Ovary (tissue), 9 donors: ENCODE measurements around the gene PLPP6. TPM values are rescaled to one million over a fixed set of nuclear protein-coding genes. Genes with fewer than 3 reads are reported as not detected.

Experiments used
- DNase-seq, 5 donors: peaks; one replicate each; pipeline ENCODE4 v3.0.0-alpha.2; 2019 to 2020
- H3K27ac ChIP-seq, 2 donors: fragments of 200-600 bp; one replicate each; pipeline versions ENCODE4 v1.5.1 to v1.8.0; 2019 to 2022
- H3K27me3 ChIP-seq: fragments of 200-600 bp; one replicate; pipeline ENCODE4 v1.8.0; 2022
- H3K36me3 ChIP-seq: fragments of 200-600 bp; sonication (generic); one replicate; pipeline ENCODE4 v1.5.1; 2019
- H3K4me1 ChIP-seq: one replicate; pipeline ENCODE4 v1.8.1; 2013; ENCODE audit warnings: mild to moderate bottlenecking, moderate library complexity; ENCODE audit not compliant: insufficient read depth
- H3K4me3 ChIP-seq: fragments of 200-600 bp; sonication (generic); one replicate; pipeline ENCODE4 v1.5.1; 2017
- H3K9me3 ChIP-seq, 2 donors: fragments of 200-600 bp in 1 of 2; sonication (generic) in 1 of 2; one replicate each; pipeline versions ENCODE4 v1.5.1 to v1.8.1; 2013 to 2019; ENCODE audit warnings: mild to moderate bottlenecking in 1 of 2, moderate library complexity in 1 of 2
- EP300 ChIP-seq: sonication (generic); formaldehyde crosslinking; IDR thresholded peaks from one replicate; pipeline ENCODE4 v1.6.1; 2017; ENCODE audit warnings: antibody characterized with exemption
- POLR2A ChIP-seq: fragments of 450-650 bp; IDR thresholded peaks from one replicate; pipeline ENCODE4 v1.6.1; 2017; ENCODE audit warnings: antibody characterized with exemption, mild to moderate bottlenecking, moderate library complexity
- WGBS, 3 donors: extraction: QIAGEN DNeasy Blood & Tissue Kit in 1 of 3; methylation state at CpG; one replicate each; pipeline versions ENCODE4 v1.1.5 to v1.1.7; 2013 to 2017; 5-methylcytosine and 5-hydroxymethylcytosine counted together
- intact Hi-C, 4 donors: fragments of 100-400 bp; cut with DNase I; formaldehyde crosslinking; loops; one replicate each; pipeline versions ENCODE4 v1.11.0 to v1.15.1; 2022 to 2023
- polyA plus RNA-seq, 2 donors: library from polyadenylated mRNA; stranded (reverse); fragments of 200-250 nt in 1 of 2; fragments of 350-450 nt in 1 of 2; fragmentation: Illumina TruSeq in 1 of 2; extraction: RNeasy Lipid Tissue Mini Kit (QIAGEN cat#74804) in 1 of 2; gene quantifications; one replicate each; pipeline ENCODE4 v1.2.3, GENCODE V29; 2013 to 2014
- total RNA-seq, 7 donors: library from RNA; depleted of rRNA in 2 of 7; stranded (reverse); fragments of >200 nt in 2 of 7; fragmentation: NEBNext Ultra II Directional in 3 of 7; extraction: Animal tissue kit (Norgen Biotek cat#: 25700) in 3 of 7; gene quantifications; one replicate each; pipeline versions ENCODE4 v1.1.0 to v1.2.4, GENCODE V29; 2016 to 2023
- TF ChIP-seq, protein P1 (sequence below), 3 donors: fragments of 450-650 bp in 2 of 3; fragments of 200-600 bp in 1 of 3; IDR thresholded peaks; one replicate each; pipeline versions ENCODE4 v1.5.1 to v1.8.0; 2016 to 2022; ENCODE audit warnings: antibody characterized with exemption in 3 of 3, mild to moderate bottlenecking in 1 of 3
- donor health status: DM: no; HTN: no; CAD: no; lungs with moderate emphysema.
- donor health status: DM: no; HTN: no; CAD: no.
- donor health status: Bipolar disorder and iron deficiency.
- donor health status: DM: yes; HTN: yes; CAD: no.
- donor health status: DM: no; HTN: no; CAD: no.
- donor health status: DM: yes; HTN: yes; CAD: no.

Gene PLPP6
- total and polyA plus RNA-seq, 9 donors: 4.6 to 10.0 (median 5.3) TPM

DNA sequence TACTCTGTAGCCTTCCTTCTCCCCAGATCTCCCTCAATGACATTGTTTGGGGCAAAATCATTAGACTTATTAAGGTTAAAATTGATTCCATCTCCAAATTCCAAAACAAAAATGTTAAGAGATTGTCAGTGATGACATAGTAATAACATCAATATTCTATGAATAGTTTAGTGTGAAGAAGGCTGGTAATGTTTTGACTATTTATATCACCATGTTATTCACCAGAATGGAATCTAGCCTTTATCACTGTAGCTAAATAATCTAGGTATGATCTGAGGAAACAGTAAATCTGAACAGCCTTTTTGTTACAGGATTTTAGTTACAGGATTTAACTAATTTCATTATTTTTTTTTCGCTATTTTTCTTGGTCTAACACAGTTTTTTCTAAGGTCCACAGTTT lies 929 bp upstream of the PLPP6 start:
- no peak for DNase-seq
- Histone ChIP-seq H3K9me3 (no peaks in the 10 kb centered on the region), H3K4me1 (peaks cover 6% of the 10 kb centered on the region), H3K27ac (no peak overlapping the region), H3K4me3 (no peak overlapping the region), H3K27me3 (no peaks in the 10 kb centered on the region), H3K36me3 (no peaks in the 10 kb centered on the region)
- intact Hi-C loops: loop anchor here (10.0 kb wide), 3 partner anchors 84 to 964 kb away; partner anchors contain the start of genes AK3 (in 2 of the 4) and RIC1 (in 1 of the 4)
- TF ChIP-seq, protein P1, sequence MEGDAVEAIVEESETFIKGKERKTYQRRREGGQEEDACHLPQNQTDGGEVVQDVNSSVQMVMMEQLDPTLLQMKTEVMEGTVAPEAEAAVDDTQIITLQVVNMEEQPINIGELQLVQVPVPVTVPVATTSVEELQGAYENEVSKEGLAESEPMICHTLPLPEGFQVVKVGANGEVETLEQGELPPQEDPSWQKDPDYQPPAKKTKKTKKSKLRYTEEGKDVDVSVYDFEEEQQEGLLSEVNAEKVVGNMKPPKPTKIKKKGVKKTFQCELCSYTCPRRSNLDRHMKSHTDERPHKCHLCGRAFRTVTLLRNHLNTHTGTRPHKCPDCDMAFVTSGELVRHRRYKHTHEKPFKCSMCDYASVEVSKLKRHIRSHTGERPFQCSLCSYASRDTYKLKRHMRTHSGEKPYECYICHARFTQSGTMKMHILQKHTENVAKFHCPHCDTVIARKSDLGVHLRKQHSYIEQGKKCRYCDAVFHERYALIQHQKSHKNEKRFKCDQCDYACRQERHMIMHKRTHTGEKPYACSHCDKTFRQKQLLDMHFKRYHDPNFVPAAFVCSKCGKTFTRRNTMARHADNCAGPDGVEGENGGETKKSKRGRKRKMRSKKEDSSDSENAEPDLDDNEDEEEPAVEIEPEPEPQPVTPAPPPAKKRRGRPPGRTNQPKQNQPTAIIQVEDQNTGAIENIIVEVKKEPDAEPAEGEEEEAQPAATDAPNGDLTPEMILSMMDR (IDR thresholded peaks at IDR 0.05): no peak
- TF ChIP-seq POLR2A (no peak), EP300 (no peak)
- 63 to 68% (median 67%) methylated on average over 1 of the region's 1 CpG for WGBS, 3 donors

DNA sequence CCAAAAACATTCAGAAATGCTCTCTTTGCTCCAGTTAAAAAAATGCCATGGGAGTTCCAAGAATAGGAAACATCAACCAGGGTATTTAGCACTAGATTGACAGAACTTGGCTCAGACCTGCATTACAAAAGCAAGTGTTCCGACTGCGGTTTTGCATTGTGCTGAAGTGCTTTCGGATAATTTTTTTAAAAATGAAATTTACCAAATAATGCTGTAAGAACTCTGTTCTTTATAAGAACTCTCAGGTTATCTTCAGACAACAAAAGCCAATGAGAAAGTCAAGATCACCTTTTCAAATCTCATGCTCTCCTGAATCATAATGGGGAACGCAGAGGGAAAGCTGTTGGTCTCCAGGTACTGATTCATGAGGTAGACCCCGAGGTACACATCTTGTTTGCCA lies 483 bp upstream of the PLPP6 start:
- H3K9me3 ChIP-seq: no peaks in the 10 kb centered on the region
- no peaks in the 10 kb centered on the region for H3K27me3 ChIP-seq
- H3K36me3 ChIP-seq: no peaks in the 10 kb centered on the region
- TF ChIP-seq POLR2A (no peak), EP300 (no peak)
- TF ChIP-seq, protein P1 (IDR thresholded peaks at IDR 0.05): no peak
- H3K4me3 ChIP-seq: peak overlapping the region; percentile 84
- intact Hi-C loops: loop anchor here (2.0 to 10.0 kb wide), 4 partner anchors 79 to 963 kb away; partner anchors contain the start of genes AK3 (in 3 of the 4) and RIC1 (in 1 of the 4)
- DNase-seq: no peak
- H3K4me1 ChIP-seq: peaks cover 6% of the 10 kb centered on the region
- H3K27ac ChIP-seq: no peak overlapping the region
- 2 to 6% (median 4%) methylated on average over 5 of the region's 5 CpGs for WGBS, 3 donors

DNA sequence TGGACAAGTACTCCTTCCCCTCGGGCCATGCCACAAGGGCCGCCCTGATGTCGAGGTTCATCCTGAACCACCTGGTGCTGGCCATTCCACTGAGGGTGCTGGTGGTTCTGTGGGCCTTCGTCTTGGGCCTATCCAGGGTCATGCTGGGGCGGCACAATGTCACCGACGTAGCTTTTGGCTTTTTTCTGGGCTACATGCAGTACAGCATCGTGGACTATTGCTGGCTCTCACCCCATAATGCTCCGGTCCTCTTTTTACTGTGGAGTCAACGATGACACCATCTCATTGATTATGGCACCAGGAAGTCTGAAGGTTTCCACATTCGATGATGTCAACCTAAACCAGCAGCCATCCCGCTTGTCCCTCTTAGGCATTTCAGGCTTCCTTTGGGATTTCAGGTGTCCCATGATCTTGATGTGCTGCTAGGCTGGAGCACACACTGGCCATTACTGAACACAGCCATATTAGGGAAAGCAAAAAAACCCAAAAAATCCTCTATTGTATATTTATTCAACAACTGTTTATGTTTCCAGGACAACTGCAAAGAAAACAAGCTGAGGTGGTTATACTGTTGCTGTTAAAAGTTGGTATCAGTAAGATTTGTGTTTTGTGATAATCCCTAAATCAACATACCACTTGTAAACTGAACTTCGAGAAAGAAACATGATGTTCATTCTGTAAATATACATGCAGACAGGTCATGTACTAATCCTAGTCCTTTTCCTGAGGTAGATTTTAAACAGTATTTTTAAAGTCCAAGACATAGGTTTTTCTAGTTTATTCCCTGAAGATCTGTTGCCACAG lies 1.1 kb downstream of the PLPP6 start:
- H3K4me1 ChIP-seq: peaks cover 6% of the 10 kb centered on the region
- DNase-seq: no peak

DNA sequence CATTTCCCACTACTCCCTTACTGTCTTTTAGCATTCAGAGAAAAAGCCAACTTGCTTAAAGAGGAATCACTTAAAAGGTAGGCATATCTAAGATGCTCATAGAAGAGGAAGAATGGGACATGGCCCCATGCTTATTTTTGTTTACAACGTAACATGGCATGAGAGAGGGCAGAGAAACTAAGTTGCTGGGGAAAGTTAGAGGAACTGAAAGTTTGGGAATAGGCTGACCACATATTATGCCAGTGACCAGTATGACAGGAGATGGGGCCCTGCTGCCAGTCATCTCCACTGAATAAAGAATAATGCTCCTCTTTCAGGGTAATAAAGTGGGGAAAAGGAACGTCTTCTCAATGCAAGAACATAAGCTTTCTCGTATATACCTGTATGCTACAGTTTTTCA lies 1.9 kb downstream of the PLPP6 start:
- Histone ChIP-seq H3K27ac (no peak overlapping the region), H3K4me3 (no peak overlapping the region), H3K27me3 (no peaks in the 10 kb centered on the region), H3K9me3 (no peaks in the 10 kb centered on the region), H3K4me1 (peaks cover 6% of the 10 kb centered on the region), H3K36me3 (no peaks in the 10 kb centered on the region)
- 84 to 95% (median 93%) methylated on average over 3 of the region's 3 CpGs for WGBS, 3 donors
- intact Hi-C loops: loop anchor here (2.0 to 10.0 kb wide), 4 partner anchors 77 to 961 kb away; partner anchors contain the start of genes AK3 (in 3 of the 4) and RIC1 (in 1 of the 4)
- TF ChIP-seq EP300 (no peak), POLR2A (no peak)
- TF ChIP-seq, protein P1 (IDR thresholded peaks at IDR 0.05): no peak
- DNase-seq: no peak

More for the DNA sequence above, 1.1 kb downstream of the PLPP6 start:
- H3K36me3 ChIP-seq: no peaks in the 10 kb centered on the region
- intact Hi-C loops: loop anchor here (2.0 to 10.0 kb wide), 4 partner anchors 78 to 962 kb away; partner anchors contain the start of genes AK3 (in 3 of the 4) and RIC1 (in 1 of the 4)
- peak overlapping the region; percentile 15 to 49 for H3K27ac ChIP-seq
- 65 to 72% (median 70%) methylated on average over 13 of the region's 13 CpGs for WGBS, 3 donors
- H3K4me3 ChIP-seq: peak overlapping the region; percentile 84
- H3K9me3 ChIP-seq: no peaks in the 10 kb centered on the region
- TF ChIP-seq POLR2A (no peak), EP300 (no peak)
- TF ChIP-seq, protein P1 (IDR thresholded peaks at IDR 0.05): no peak
- H3K27me3 ChIP-seq: no peaks in the 10 kb centered on the region
